GM23338 (cell line): ENCODE data around the gene MYO1C. TPM values are rescaled to one million over a fixed set of nuclear protein-coding genes. Genes with fewer than 3 reads are reported as not detected.
A peak's percentile ranks its signal among the peaks of the same experiment; 100 is the strongest.

Experiments
- ATAC-seq: fragments of 200-7000 bp; cut with Tn5 transposase; 3 replicates; pipeline ENCODE4 v1.9.1; 2020
- DNase-seq: peaks from one replicate; pipeline ENCODE4 v3.0.0-alpha.2; 2015; ENCODE audit warnings: low spot score
- H2AFZ ChIP-seq: fragments of 200-600 bp; sonication (generic); 2 replicates; pipeline ENCODE4 v1.8.0; 2016; ENCODE audit warnings: antibody characterized with exemption, mild to moderate bottlenecking, moderate library complexity
- H3F3A ChIP-seq: fragments of 200-600 bp; sonication (generic); replicated peaks from 2 replicates; pipeline ENCODE4 v1.8.0; 2017; ENCODE audit warnings: antibody characterized with exemption, mixed run types, low read depth
- H3K27ac ChIP-seq: fragments of 200-600 bp; sonication (generic); 2 replicates; pipeline ENCODE4 v1.6.1; 2016; ENCODE audit warnings: low read depth
- H3K27me3 ChIP-seq: fragments of 200-600 bp; sonication (generic); 2 replicates; pipeline ENCODE4 v1.8.0; 2016; ENCODE audit warnings: mild to moderate bottlenecking, mixed run types, moderate library complexity; ENCODE audit not compliant: insufficient read depth
- H3K36me3 ChIP-seq: fragments of 200-600 bp; sonication (generic); 2 replicates; pipeline ENCODE4 v1.8.0; 2016; ENCODE audit warnings: mild to moderate bottlenecking; ENCODE audit not compliant: insufficient read depth
- H3K4me1 ChIP-seq: fragments of 200-600 bp; sonication (generic); 2 replicates; pipeline ENCODE4 v1.8.0; 2016; ENCODE audit warnings: mild to moderate bottlenecking, moderate library complexity; ENCODE audit not compliant: insufficient read depth
- H3K4me2 ChIP-seq: fragments of 200-600 bp; sonication (generic); 2 replicates; pipeline ENCODE4 v1.7.1; 2017; ENCODE audit warnings: mixed run types
- H3K4me3 ChIP-seq: fragments of 200-600 bp; sonication (generic); 2 replicates; pipeline ENCODE4 v1.6.1; 2016; ENCODE audit warnings: mixed run types
- H3K79me2 ChIP-seq: fragments of 200-600 bp; sonication (generic); replicated peaks from 2 replicates; pipeline ENCODE4 v1.8.0; 2017; ENCODE audit warnings: mild to moderate bottlenecking; ENCODE audit not compliant: insufficient read depth
- H3K9me2 ChIP-seq: fragments of 200-600 bp; sonication (generic); 2 replicates; pipeline ENCODE4 v1.8.0; 2017; ENCODE audit not compliant: insufficient read depth
- H4K20me1 ChIP-seq: fragments of 200-600 bp; sonication (generic); replicated peaks from 2 replicates; pipeline ENCODE4 v1.8.0; 2017; ENCODE audit warnings: mild to moderate bottlenecking; ENCODE audit not compliant: insufficient read depth
- H3K27ac Mint-ChIP-seq: 2 replicates; pipeline ENCODE4 v1.8.0; 2020; ENCODE audit warnings: inconsistent platforms, mild to moderate bottlenecking, moderate library complexity, mixed read lengths
- H3K27me3 Mint-ChIP-seq: 3 replicates; pipeline ENCODE4 v1.8.0; 2022; ENCODE audit warnings: low read depth, mild to moderate bottlenecking, moderate library complexity, mixed read lengths, inconsistent platforms; ENCODE audit not compliant: insufficient read depth, poor library complexity
- H3K36me3 Mint-ChIP-seq: 3 replicates; pipeline ENCODE4 v1.8.0; 2021; ENCODE audit warnings: low read depth, mild to moderate bottlenecking, inconsistent platforms, moderate library complexity, mixed read lengths
- H3K4me1 Mint-ChIP-seq: 3 replicates; pipeline ENCODE4 v1.8.0; 2020; ENCODE audit warnings: mild to moderate bottlenecking, inconsistent platforms, mixed read lengths
- H3K4me3 Mint-ChIP-seq: 3 replicates; pipeline ENCODE4 v1.8.0; 2021; ENCODE audit warnings: moderate library complexity, mild to moderate bottlenecking, inconsistent platforms, mixed read lengths
- H3K9me3 Mint-ChIP-seq: 3 replicates; pipeline ENCODE4 v1.8.0; 2020; ENCODE audit warnings: moderate library complexity, mild to moderate bottlenecking, inconsistent platforms, mixed read lengths
- CREB1 ChIP-seq: fragments of 250-450 bp; sonication (Bioruptor Pico); IDR thresholded peaks from 2 replicates; pipeline ENCODE4 v1.5.0; 2020; ENCODE audit warnings: low read depth, mild to moderate bottlenecking, moderate library complexity
- EZH2 ChIP-seq: fragments of 200-600 bp; sonication (generic); IDR thresholded peaks from one replicate; pipeline ENCODE4 v1.8.0; 2017; ENCODE audit warnings: antibody characterized with exemption, mild to moderate bottlenecking, low read depth; ENCODE audit not compliant: unreplicated experiment
- EZH2phosphoT487 ChIP-seq: fragments of 200-600 bp; sonication (generic); IDR thresholded peaks from one replicate; pipeline ENCODE4 v1.8.1; 2018; ENCODE audit warnings: antibody characterized with exemption; ENCODE audit not compliant: unreplicated experiment
- JUNB ChIP-seq: IDR thresholded peaks from one replicate; pipeline ENCODE4 v1.6.1; 2016; ENCODE audit warnings: antibody characterized with exemption; ENCODE audit not compliant: unreplicated experiment
- NANOG ChIP-seq: IDR thresholded peaks from 2 replicates; pipeline ENCODE4 v1.6.1; 2016; ENCODE audit warnings: antibody characterized with exemption, borderline replicate concordance
- STAT1 ChIP-seq: IDR thresholded peaks from one replicate; pipeline ENCODE4 v1.6.1; 2016; ENCODE audit warnings: antibody characterized with exemption; ENCODE audit not compliant: unreplicated experiment
- ZNF114 ChIP-seq: fragments of 250-450 bp; sonication (Bioruptor Pico); IDR thresholded peaks from 2 replicates; pipeline ENCODE4 v1.5.0; 2020; ENCODE audit warnings: mild to moderate bottlenecking, moderate library complexity
- ZNF331 ChIP-seq: fragments of 250-450 bp; sonication (Bioruptor Pico); IDR thresholded peaks from 2 replicates; pipeline ENCODE4 v1.5.0; 2020; ENCODE audit warnings: low read depth, mild to moderate bottlenecking, moderate library complexity
- polyA plus RNA-seq: library from polyadenylated mRNA; unstranded; fragments of >200 nt; fragmentation: Nextera tagmentation; extraction: Ambion mirVana; gene quantifications from 2 replicates; pipeline ENCODE4 v1.2.1, GENCODE V29; 2016
- total RNA-seq: library from RNA; depleted of rRNA; stranded (reverse); fragments of >200 nt; shearing (Covaris generic); gene quantifications from 2 replicates; pipeline ENCODE4 v1.2.3, GENCODE V29; 2014
- TF ChIP-seq, protein P1 (sequence below): IDR thresholded peaks from one replicate; pipeline ENCODE4 v1.6.1; 2018; ENCODE audit warnings: antibody characterized with exemption; ENCODE audit not compliant: unreplicated experiment

The MYO1C gene
- total and polyA plus RNA-seq, 2 experiments from 2014 or later: 13.9 to 35.2 TPM

GRCh38 chr17:1467898-1468492 lies 24.5 kb downstream of the MYO1C start:
- Histone ChIP-seq H3K4me3 (no peak overlapping the region), H3K36me3 (no peaks in the 10 kb centered on the region), H3K4me1 (peaks cover 16% of the 10 kb centered on the region), H4K20me1 (0 out of 2 replicates have a peak, but pooled peaks cover 4% of the 10 kb centered on the region), H3K79me2 (no peaks in the 10 kb centered on the region), H3K9me2 (no peaks in the 10 kb centered on the region), H3K27ac (peak overlapping the region; percentile 81; the same call in 1 of the 2 replicates), H3F3A (peaks cover 10% of the 10 kb centered on the region), H3K27me3 (no peaks in the 10 kb centered on the region), H2AFZ (no peak overlapping the region), H3K4me2 (0 out of 2 replicates have a peak overlapping the region, but pooled peaks have one; percentile 38)
- Mint-ChIP-seq H3K4me1 (peaks cover 30% of the 10 kb centered on the region), H3K4me3 (no peak overlapping the region), H3K27me3 (peaks cover 15% of the 10 kb centered on the region), H3K27ac (peak overlapping the region; percentile 24; the same call in 1 of the 2 replicates), H3K36me3 (peaks cover 32% of the 10 kb centered on the region), H3K9me3 (no peaks in the 10 kb centered on the region)
- DNase-seq: peak; percentile 72
- ATAC-seq: peak; percentile 65
- peak; percentile 65; the same call in 1 of the 2 replicates for TF ChIP-seq CREB1 (CRISPR knock-in tag)
- TF ChIP-seq EZH2: no peak
- no peak for TF ChIP-seq EZH2phosphoT487

GRCh38 chr17:1467258-1467657 lies 25.2 kb downstream of the MYO1C start:
- Histone ChIP-seq H3F3A (peaks cover 10% of the 10 kb centered on the region), H3K36me3 (no peaks in the 10 kb centered on the region), H3K4me3 (no peak overlapping the region), H3K79me2 (no peaks in the 10 kb centered on the region), H4K20me1 (0 out of 2 replicates have a peak, but pooled peaks cover under 1% of the 10 kb centered on the region), H3K27ac (no peak overlapping the region), H3K4me1 (peaks cover 11% of the 10 kb centered on the region), H3K4me2 (no peak overlapping the region), H3K9me2 (no peaks in the 10 kb centered on the region), H3K27me3 (no peaks in the 10 kb centered on the region), H2AFZ (no peak overlapping the region)
- H3K9me3 Mint-ChIP-seq: no peaks in the 10 kb centered on the region
- DNase-seq (no peak), ATAC-seq (no peak)
- H3K4me3 Mint-ChIP-seq: no peak overlapping the region
- TF ChIP-seq NANOG (no peak), ZNF114 (CRISPR knock-in tag) (no peak), ZNF331 (CRISPR knock-in tag) (no peak), JUNB (no peak), CREB1 (CRISPR knock-in tag) (no peak), STAT1 (no peak), EZH2 (no peak)
- TF ChIP-seq, protein P1, sequence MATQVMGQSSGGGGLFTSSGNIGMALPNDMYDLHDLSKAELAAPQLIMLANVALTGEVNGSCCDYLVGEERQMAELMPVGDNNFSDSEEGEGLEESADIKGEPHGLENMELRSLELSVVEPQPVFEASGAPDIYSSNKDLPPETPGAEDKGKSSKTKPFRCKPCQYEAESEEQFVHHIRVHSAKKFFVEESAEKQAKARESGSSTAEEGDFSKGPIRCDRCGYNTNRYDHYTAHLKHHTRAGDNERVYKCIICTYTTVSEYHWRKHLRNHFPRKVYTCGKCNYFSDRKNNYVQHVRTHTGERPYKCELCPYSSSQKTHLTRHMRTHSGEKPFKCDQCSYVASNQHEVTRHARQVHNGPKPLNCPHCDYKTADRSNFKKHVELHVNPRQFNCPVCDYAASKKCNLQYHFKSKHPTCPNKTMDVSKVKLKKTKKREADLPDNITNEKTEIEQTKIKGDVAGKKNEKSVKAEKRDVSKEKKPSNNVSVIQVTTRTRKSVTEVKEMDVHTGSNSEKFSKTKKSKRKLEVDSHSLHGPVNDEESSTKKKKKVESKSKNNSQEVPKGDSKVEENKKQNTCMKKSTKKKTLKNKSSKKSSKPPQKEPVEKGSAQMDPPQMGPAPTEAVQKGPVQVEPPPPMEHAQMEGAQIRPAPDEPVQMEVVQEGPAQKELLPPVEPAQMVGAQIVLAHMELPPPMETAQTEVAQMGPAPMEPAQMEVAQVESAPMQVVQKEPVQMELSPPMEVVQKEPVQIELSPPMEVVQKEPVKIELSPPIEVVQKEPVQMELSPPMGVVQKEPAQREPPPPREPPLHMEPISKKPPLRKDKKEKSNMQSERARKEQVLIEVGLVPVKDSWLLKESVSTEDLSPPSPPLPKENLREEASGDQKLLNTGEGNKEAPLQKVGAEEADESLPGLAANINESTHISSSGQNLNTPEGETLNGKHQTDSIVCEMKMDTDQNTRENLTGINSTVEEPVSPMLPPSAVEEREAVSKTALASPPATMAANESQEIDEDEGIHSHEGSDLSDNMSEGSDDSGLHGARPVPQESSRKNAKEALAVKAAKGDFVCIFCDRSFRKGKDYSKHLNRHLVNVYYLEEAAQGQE: no peak
- H3K36me3 Mint-ChIP-seq: peaks cover 32% of the 10 kb centered on the region
- peaks cover 25% of the 10 kb centered on the region for H3K4me1 Mint-ChIP-seq
- H3K27ac Mint-ChIP-seq: no peak overlapping the region
- H3K27me3 Mint-ChIP-seq: peaks cover 16% of the 10 kb centered on the region
